GM21367 (cell line): Measurements from ENCODE around the gene MUSTN1.

Experiments
- ATAC-seq: cut with Tn5 transposase; IDR thresholded peaks from one replicate; pipeline ENCODE4 v1.9.1; 2021; ENCODE audit not compliant: unreplicated experiment

Gene MUSTN1

DNA sequence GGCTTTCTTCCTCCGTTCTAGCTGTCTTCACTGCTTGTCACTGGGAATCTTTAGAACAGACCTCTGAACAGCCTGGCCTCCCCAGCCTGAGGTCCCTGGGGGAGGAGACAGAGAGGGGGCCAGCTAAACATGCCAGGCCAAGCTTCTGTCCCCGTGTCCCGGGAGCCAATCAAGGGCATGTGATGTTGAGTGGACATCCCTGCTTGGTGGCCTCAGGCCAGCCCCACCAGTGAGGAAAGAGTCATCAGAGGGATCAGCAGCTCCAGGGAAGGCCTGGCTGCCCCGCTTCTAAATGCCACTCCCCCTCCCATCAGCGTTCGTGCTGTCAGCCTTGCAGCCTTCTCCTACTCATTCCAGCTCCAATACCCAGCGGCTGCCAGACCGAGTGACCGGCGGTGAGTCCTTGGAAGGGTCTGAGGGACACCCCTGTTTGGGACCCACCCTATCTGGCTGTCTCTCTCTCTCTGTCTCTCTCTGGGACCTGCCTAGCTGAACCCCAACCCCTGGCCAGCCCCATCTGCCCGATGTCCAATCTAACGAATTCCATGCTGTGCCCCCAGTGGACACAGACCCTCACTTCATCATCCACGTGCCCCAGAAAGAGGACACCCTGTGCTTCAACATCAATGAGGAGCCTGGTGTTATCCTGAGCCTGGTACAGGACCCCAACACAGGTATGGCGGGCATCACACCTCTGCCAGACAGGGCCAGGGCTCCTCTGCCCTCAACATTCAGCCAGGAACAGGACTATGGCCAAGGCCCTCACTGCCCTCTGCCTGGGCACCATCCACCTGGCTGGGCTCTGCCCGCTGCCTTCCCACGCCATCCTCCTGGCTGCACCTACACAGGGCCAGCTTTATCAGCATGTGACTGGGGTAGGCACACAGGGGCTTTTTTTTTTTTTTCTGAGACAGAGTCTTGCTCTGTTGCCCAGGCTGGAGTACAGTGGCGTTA lies 46.9 kb downstream of the MUSTN1 start:
- no peak for ATAC-seq

DNA sequence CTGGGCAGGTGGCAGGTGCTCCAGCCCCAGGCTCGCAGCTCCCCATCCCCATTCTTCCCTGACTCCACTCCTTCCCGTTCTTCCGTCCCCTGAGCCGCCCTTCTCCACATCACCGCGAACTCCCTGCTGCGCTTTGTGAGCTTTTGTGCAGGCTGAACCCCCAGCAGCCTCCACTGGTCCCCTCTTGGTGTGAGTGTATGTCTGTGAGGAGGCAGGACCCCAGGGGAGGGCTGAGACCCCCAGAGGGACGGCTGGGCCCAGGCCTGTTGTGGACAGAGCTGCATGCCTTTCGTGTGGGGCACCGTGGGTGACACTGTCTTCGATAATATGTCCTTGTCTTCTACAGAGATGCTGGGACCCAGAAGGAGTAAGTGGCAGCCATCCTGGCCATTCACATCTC lies 47.6 kb downstream of the MUSTN1 start:
- no peak for ATAC-seq

DNA sequence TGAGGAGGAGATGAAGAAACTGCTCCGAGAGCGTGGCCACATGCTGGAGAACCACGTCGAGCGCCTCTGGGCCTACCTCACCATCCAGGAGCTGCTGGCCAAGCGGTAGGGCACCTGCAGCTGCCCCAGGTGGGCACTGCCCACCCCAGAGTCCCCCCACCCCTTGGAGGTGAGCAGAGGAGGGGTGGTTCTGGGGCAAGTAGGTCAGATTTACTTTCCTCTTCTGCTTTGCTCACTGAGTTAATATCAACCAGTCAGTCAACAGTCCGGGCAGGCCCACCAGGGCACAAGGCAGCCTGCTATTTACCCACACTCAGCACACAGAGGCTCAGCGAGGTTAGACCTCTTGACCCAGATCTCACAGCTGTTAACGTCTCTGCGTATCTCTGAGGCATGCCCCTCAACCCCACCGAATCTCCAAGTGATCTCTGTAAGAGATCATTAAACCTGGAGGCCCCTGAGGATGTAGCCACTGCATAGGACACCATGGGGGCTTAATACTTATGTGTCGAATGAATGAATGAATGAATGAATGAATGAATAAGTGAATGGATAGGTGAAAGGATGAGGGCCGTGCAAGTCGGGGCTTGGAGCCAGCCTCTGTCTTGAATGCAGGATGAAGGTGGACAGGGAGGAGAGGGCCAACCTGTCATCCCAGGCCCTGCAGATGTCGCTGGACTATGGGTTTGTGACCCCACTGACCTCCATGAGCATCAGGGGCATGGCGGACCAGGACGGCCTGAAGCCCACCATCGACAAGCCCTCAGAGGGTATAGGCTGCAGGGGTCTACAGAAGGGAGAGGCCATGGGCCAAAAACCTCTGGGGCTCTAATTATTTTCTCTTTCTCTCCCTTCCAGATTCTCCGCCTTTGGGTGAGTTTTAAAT lies 48.2 kb downstream of the MUSTN1 start:
- ATAC-seq: no peak

DNA sequence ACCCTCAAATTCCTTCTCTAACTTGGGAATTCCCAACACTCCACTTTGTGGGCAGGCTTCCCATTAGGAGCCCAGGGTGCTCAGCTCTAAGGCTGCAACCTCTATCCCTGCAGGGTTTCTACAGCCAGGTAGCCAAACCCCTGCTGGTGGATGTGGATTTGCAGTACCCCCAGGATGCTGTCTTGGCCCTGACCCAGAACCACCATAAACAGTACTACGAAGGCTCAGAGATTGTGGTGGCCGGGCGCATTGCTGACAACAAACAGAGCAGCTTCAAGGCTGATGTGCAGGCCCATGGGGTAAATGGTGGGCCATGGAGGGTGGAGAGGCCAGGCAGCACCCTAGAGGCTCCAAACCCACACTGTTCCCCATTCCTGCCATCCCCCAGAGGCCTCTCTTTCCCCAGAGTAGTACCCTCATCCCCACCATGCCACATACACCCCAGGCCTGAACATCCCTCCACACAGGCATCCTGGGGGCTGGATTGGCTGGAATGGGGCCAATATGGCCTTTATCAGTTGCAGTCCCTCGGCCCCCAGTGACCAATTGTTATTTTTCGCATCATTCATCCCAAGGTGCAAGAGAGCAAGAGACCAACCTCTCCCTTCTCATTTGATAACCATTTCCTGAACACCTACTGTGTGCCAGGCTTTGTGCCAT lies 49.8 kb downstream of the MUSTN1 start:
- ATAC-seq: no peak

DNA sequence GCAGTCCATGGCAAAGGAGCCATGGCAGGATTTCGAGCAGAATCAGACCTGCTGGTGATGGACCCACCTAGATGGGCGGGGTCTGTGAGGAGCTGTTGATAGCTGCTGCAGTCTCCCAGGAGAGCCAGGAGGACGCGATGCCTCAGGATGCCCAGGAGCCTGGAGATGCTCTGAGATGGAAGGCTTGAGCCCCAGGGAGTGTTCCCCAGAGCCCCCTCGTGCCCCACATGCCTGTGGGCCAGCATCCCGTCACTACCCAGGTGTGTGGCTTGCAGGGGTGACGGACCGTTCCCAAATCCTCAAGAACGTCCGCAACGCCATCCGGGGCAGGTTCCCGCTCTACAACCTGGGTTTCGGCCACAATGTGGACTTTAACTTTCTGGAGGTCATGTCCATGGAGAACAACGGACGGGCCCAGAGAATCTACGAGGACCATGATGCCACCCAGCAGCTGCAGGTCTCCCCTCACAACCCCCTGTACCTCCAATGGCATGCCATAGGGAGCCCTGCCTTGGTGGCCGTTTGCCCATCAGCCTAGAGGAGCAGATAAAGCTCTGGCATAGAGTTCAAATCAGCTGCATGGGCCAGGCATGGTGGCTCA lies 50.7 kb downstream of the MUSTN1 start:
- ATAC-seq: no peak

DNA sequence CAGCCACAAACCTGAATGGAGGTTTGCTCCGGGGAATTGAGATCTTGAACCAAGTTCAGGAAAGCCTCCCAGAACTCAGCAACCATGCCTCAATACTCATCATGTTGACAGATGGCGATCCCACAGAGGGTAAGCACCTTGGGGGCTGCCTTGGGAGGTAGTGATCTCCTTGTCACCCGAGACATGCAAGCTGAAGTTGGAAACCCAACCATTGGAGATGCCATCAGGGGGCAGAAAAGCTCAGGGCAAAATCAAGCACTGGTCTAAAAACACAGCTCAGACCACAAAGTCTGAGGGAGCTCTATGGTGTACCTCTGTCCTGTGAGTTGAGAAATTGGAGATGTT lies 51.6 kb downstream of the MUSTN1 start:
- no peak for ATAC-seq
